GM19324 (cell line): ENCODE results near the gene IFNL3.
"Not testable (repeated sequence)": the region's sequence is repeated elsewhere in the genome, so short reads cannot be mapped to it uniquely, and the experiment has no call there.

Experiments
- ATAC-seq: cut with Tn5 transposase; IDR thresholded peaks from one replicate; pipeline ENCODE4 v1.9.1; 2021; ENCODE audit warnings: mild to moderate bottlenecking, moderate library complexity; ENCODE audit not compliant: unreplicated experiment, low FRiP score

IFNL3 gene

GRCh38 chr19:39218230-39219007 lies 26.4 kb downstream of the IFNL3 start:
- no peak for ATAC-seq

GRCh38 chr19:39217094-39217493 lies 27.7 kb downstream of the IFNL3 start:
- ATAC-seq: no peak

- ATAC-seq: not testable (repeated sequence)
These were observed 29.5 kb downstream of the IFNL3 start for GRCh38 chr19:39215323-39215722.

- no peak for ATAC-seq
These were observed 32.4 kb downstream of the IFNL3 start for GRCh38 chr19:39212375-39212742.

GRCh38 chr19:39211731-39212374 lies 33.0 kb downstream of the IFNL3 start:
- ATAC-seq: no peak

GRCh38 chr19:39209196-39209595 lies 35.6 kb downstream of the IFNL3 start:
- no peak for ATAC-seq

- ATAC-seq: no peak
These were observed 36.5 kb downstream of the IFNL3 start for GRCh38 chr19:39208175-39208795.

- ATAC-seq: no peak
These were observed 37.4 kb downstream of the IFNL3 start for GRCh38 chr19:39207293-39207836.

- no peak for ATAC-seq
These were observed 38.7 kb downstream of the IFNL3 start for GRCh38 chr19:39206122-39206521.

- no peak for ATAC-seq
These were observed 39.4 kb downstream of the IFNL3 start for GRCh38 chr19:39205449-39205764.

- no peak for ATAC-seq
These were observed 41.1 kb downstream of the IFNL3 start, which contains the start of gene SYCN for GRCh38 chr19:39203372-39204341. TSS of gene SYCN (minus strand) at chr19:39204263. CDS start at chr19:39204254, 9 bp downstream.

- no peak for ATAC-seq
These were observed 41.8 kb downstream of the IFNL3 start for GRCh38 chr19:39202998-39203355.

GRCh38 chr19:39200803-39201115 lies 44.0 kb downstream of the IFNL3 start:
- no peak for ATAC-seq

- no peak for ATAC-seq
These were observed 44.6 kb downstream of the IFNL3 start for GRCh38 chr19:39200066-39200802.

- ATAC-seq: no peak
These were observed 45.8 kb downstream of the IFNL3 start for GRCh38 chr19:39199025-39199424.

GRCh38 chr19:39197808-39198207 lies 47.0 kb downstream of the IFNL3 start:
- ATAC-seq: no peak

- no peak for ATAC-seq
These were observed 47.8 kb downstream of the IFNL3 start, which contains the start of gene NCCRP1 for GRCh38 chr19:39196860-39197562. TSS of gene NCCRP1 (plus strand) at chr19:39196964. CDS start at chr19:39196983, 19 bp downstream.

- no peak for ATAC-seq
These were observed 48.5 kb downstream of the IFNL3 start for GRCh38 chr19:39196320-39196719.

- no peak for ATAC-seq
These were observed 49.1 kb downstream of the IFNL3 start for GRCh38 chr19:39195755-39196154.
